NCI-H2196 (cell line): Measurements from ENCODE around the gene CEMIP.

ENCODE experiments used
- DNase-seq: peaks from one replicate; lab custom pipeline; 2025; ENCODE audit not compliant: unreplicated experiment; lab: John Stamatoyannopoulos, UW

CEMIP gene

GRCh38 chr15:80846031-80846815 is 67.1 kb downstream of the CEMIP start:
- peak; percentile 21 for DNase-seq

GRCh38 chr15:80849308-80849707 is 70.1 kb downstream of the CEMIP start:
- DNase-seq = peak; percentile 77

- no peak for DNase-seq
Measured at GRCh38 chr15:80850941-80851451, 71.8 kb downstream of the CEMIP start.

- DNase-seq = peak; percentile 31
Measured at GRCh38 chr15:80852676-80853075, 73.5 kb downstream of the CEMIP start.

- no peak for DNase-seq
Measured at GRCh38 chr15:80854104-80854503, 74.9 kb downstream of the CEMIP start.

- no peak for DNase-seq
Measured at GRCh38 chr15:80855206-80855605, 76.0 kb downstream of the CEMIP start.

GRCh38 chr15:80856400-80856799 is 77.2 kb downstream of the CEMIP start:
- DNase-seq = no peak

- DNase-seq = peak; percentile 84
Measured at GRCh38 chr15:80856809-80857377, 77.7 kb downstream of the CEMIP start.

- peak; percentile 68 for DNase-seq
Measured at GRCh38 chr15:80861731-80862170, 82.6 kb downstream of the CEMIP start.

- DNase-seq = no peak
Measured at GRCh38 chr15:80864666-80865065, 85.5 kb downstream of the CEMIP start.

- no peak for DNase-seq
Measured at GRCh38 chr15:80866936-80867335, 87.8 kb downstream of the CEMIP start.

GRCh38 chr15:80870366-80870765 is 91.2 kb downstream of the CEMIP start:
- no peak for DNase-seq

GRCh38 chr15:80870893-80871292 is 91.7 kb downstream of the CEMIP start:
- no peak for DNase-seq

- no peak for DNase-seq
Measured at GRCh38 chr15:80871858-80872257, 92.7 kb downstream of the CEMIP start.

GRCh38 chr15:80873366-80873952 is 94.3 kb downstream of the CEMIP start:
- no peak for DNase-seq

GRCh38 chr15:80875568-80876347 is 96.6 kb downstream of the CEMIP start:
- DNase-seq = no peak

GRCh38 chr15:80876348-80876674 is 97.1 kb downstream of the CEMIP start:
- DNase-seq = no peak

GRCh38 chr15:80878242-80878866 is 99.2 kb downstream of the CEMIP start:
- no peak for DNase-seq

GRCh38 chr15:80878867-80879250 is 99.7 kb downstream of the CEMIP start:
- DNase-seq = no peak

- no peak for DNase-seq
Measured at GRCh38 chr15:80880086-80880485, 100.9 kb downstream of the CEMIP start.

- DNase-seq = no peak
Measured at GRCh38 chr15:80883641-80884040, 104.5 kb downstream of the CEMIP start.
